Measurements from ENCODE around the gene SLC13A4. TPM values are rescaled to one million over a fixed set of nuclear protein-coding genes. Genes with fewer than 3 reads are reported as not detected.

The SLC13A4 gene
- total and polyA plus RNA-seq, 8 donors: 0.08 TPM; not detected in 7

DNA sequence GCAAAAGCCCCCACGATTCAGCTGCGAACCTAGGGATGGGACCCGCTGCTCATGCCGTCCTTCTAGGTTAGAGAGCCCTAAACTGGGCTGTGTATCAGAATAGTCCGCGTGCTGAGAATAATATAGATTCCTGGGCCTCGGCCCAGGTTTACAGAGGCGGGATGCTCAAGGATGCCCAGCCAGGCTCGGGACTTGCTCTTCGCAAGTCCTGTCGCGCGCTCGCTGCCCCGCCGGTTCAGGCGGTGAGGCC is 65.9 kb downstream of the SLC13A4 start:
- DNase-seq: no peak
- TF ChIP-seq, protein P1, sequence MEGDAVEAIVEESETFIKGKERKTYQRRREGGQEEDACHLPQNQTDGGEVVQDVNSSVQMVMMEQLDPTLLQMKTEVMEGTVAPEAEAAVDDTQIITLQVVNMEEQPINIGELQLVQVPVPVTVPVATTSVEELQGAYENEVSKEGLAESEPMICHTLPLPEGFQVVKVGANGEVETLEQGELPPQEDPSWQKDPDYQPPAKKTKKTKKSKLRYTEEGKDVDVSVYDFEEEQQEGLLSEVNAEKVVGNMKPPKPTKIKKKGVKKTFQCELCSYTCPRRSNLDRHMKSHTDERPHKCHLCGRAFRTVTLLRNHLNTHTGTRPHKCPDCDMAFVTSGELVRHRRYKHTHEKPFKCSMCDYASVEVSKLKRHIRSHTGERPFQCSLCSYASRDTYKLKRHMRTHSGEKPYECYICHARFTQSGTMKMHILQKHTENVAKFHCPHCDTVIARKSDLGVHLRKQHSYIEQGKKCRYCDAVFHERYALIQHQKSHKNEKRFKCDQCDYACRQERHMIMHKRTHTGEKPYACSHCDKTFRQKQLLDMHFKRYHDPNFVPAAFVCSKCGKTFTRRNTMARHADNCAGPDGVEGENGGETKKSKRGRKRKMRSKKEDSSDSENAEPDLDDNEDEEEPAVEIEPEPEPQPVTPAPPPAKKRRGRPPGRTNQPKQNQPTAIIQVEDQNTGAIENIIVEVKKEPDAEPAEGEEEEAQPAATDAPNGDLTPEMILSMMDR (IDR thresholded peaks at IDR 0.05): peak in 2 of 4 donors; percentile 66 to 82
- Histone ChIP-seq H3K27ac (peak overlapping the region; percentile 73 to 87 (median 81)), H3K27me3 (no peaks in the 10 kb centered on the region), H3K4me1 (peaks cover 0 to 11% (median 4%) of the 10 kb centered on the region in 3 donors), H3K36me3 (no peaks in the 10 kb centered on the region), H3K9me3 (no peaks in the 10 kb centered on the region), H3K4me3 (peak overlapping the region; percentile 54 to 99 (median 65))
- FAIRE-seq: no peak
- intact Hi-C loops (cut with DNase I): no loop called here
- ATAC-seq: no peak
- WGBS, 2 donors: 0 to 5% methylated on average over 17 of the region's 17 CpGs

DNA sequence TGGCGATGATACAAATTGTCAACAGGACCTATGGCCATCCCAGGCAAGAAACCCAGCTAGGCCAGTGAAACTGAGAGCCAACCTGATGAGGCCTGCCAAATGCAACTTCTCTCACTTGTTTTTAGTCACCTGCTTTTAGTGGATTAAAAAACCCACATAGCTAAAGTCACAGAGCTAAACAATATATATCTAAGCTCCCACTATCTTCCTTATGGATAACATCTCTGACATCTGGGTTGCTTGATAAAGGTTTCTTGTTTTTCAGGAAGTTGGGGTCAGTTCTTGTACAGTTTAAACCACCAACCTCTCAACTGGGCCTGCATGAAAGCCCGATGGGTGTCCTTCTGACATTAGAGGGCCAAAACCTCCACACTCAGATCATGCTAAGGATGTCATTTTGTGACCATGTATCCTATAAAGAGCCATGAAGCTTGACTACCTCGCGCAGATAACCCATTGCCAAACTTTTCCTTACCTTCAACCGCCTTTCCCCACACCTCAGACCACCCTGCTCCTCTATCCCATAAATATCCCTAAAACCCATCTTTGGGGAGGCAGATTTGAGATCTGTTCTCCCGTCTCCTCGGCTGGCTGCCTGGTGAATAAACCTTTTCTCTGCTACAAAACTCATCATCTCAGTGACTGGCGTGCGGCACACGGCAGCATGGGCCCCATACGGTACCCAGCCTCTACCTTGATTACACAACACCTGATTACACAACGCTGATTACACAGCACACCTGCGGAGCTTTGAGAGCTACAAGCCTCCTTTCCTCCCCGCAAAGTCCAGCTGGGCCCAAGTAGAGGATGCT is 66.5 kb downstream of the SLC13A4 start:
- no peaks in the 10 kb centered on the region for H3K27me3 ChIP-seq
- 35 to 40% methylated on average over 14 of the region's 14 CpGs for whole genome bisulfite sequencing, 2 donors
- H3K9me3 ChIP-seq: no peaks in the 10 kb centered on the region
- intact Hi-C loops (cut with DNase I): no loop called here
- peak overlapping the region; percentile 54 to 99 (median 65) for H3K4me3 ChIP-seq
- peak overlapping the region; percentile 73 to 87 (median 81) for H3K27ac ChIP-seq
- H3K4me1 ChIP-seq: peaks cover 0 to 11% (median 4%) of the 10 kb centered on the region in 3 donors
- FAIRE-seq (no peak), ATAC-seq (peak; percentile 61 to 67 (median 64)), DNase-seq (peak in 5 of 6 donors; percentile 31 to 59 (median 33))
- H3K36me3 ChIP-seq: no peaks in the 10 kb centered on the region
- TF ChIP-seq, protein P1 (IDR thresholded peaks at IDR 0.05): no peak

DNA sequence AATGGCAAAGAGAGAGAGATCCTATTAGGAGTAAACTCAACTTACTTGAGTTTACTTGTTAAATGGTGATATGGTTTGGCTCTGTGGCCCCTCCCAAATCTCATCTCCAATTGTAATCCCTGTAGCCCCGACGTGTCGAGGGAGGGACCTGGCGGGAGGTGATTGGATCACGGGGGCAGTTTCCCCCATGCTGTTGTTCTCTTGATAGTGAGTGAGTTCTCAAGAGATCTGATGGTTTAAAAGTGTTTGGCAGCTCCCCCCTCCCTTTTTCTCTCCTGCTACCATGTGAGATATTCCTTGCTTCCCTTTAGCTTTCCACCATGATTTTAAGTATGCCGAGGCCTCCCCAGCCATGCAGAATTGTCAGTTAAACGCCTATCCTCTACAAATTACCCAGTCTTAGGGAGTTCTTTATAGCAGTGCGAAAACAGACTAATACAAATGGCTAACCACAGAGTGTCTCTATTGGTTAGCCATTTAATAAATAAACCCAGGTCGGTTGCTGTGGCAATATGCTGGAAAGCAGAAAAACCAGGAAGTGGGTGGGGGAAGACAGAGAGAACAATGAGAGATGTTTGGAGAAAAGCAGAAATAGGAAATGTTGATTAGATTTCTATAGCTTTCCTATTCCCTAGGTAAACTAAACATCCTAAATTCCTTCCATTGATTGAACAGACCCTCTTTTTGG is 68.7 kb downstream of the SLC13A4 start:
- intact Hi-C loops (cut with DNase I): no loop called here
- no peak for FAIRE-seq
- H3K27ac ChIP-seq: no peak overlapping the region

DNA sequence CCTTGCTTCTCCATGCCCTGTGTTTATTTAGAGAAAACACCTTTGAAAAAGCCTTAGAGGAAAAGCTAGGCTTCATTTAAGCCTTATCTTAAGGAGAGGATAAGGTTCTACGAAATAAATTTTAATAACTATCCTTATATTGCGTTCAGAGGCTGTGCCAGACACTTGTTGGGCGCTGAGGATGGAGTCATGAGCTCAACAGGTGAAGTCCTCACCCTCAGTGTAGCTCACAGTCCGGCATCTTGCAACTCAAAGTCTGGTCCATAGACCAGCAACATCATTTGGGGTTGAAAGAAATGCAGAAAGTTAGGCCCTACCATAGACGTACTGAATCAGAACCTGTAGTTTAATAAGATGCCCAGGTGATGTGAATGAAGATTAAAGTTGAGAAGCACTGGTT is 69.4 kb downstream of the SLC13A4 start:
- 77 to 86% methylated on average over 5 of the region's 5 CpGs for WGBS, 2 donors
- Histone ChIP-seq H3K4me1 (peaks cover 0 to 6% (median 4%) of the 10 kb centered on the region in 3 donors), H3K27me3 (no peaks in the 10 kb centered on the region), H3K4me3 (no peak overlapping the region), H3K9me3 (no peaks in the 10 kb centered on the region), H3K27ac (no peak overlapping the region), H3K36me3 (no peaks in the 10 kb centered on the region)
- DNase-seq (no peak), FAIRE-seq (no peak), ATAC-seq (no peak)
- intact Hi-C loops (cut with DNase I): no loop called here
- TF ChIP-seq, protein P1 (IDR thresholded peaks at IDR 0.05): no peak

More for the DNA sequence above, 68.7 kb downstream of the SLC13A4 start:
- Histone ChIP-seq H3K9me3 (no peaks in the 10 kb centered on the region), H3K4me1 (peaks cover 0 to 11% (median 4%) of the 10 kb centered on the region in 3 donors), H3K27me3 (no peaks in the 10 kb centered on the region), H3K36me3 (no peaks in the 10 kb centered on the region), H3K4me3 (no peak overlapping the region)
- 61 to 64% methylated on average over 9 of the region's 9 CpGs for WGBS, 2 donors
- TF ChIP-seq, protein P1 (IDR thresholded peaks at IDR 0.05): no peak
- no peak for ATAC-seq
- no peak for DNase-seq

Measured in pancreas (tissue), 10 donors.